Astrocyte (in vitro differentiated cells and primary cell): ENCODE measurements around the gene MEGF6. TPM values are rescaled to one million over a fixed set of nuclear protein-coding genes. Genes with fewer than 3 reads are reported as not detected.

Experiments
- DNase-seq: peaks from one replicate; pipeline ENCODE4 v3.0.0-alpha.2; 2010; ENCODE audit warnings: low read depth
- FAIRE-seq: peaks from 2 replicates; lab custom pipeline; 2011; peaks lifted over from hg19 to GRCh38; lab: Jason Lieb, UNC
- H2AFZ ChIP-seq: 2 replicates; pipeline ENCODE4 v1.6.0; 2012; ENCODE audit warnings: low read depth, low read length, inconsistent platforms
- H3K27ac ChIP-seq: 2 replicates; pipeline ENCODE4 v1.5.1; 2011; ENCODE audit warnings: low read depth, low read length, inconsistent platforms
- H3K27me3 ChIP-seq: 2 replicates; pipeline ENCODE4 v1.6.0; 2011; ENCODE audit warnings: low read length, inconsistent platforms; ENCODE audit not compliant: insufficient read depth
- H3K36me3 ChIP-seq: 2 replicates; pipeline ENCODE4 v1.5.1; 2011; ENCODE audit warnings: low read length, inconsistent platforms; ENCODE audit not compliant: insufficient read depth
- H3K4me1 ChIP-seq: 2 replicates; pipeline ENCODE4 v1.5.1; 2011; ENCODE audit warnings: low read length, inconsistent platforms; ENCODE audit not compliant: insufficient read depth
- H3K4me2 ChIP-seq: 2 replicates; pipeline ENCODE4 v1.6.0; 2012; ENCODE audit warnings: low read length, inconsistent platforms
- H3K4me3 ChIP-seq: 2 replicates; pipeline ENCODE4 v1.5.1; 2011; ENCODE audit warnings: low read depth, mild to moderate bottlenecking, low read length, inconsistent platforms; ENCODE audit not compliant: insufficient read depth
- H3K79me2 ChIP-seq: 2 replicates; pipeline ENCODE4 v1.6.0; 2012; ENCODE audit warnings: mild to moderate bottlenecking, low read length, inconsistent platforms; ENCODE audit not compliant: insufficient read depth
- H3K9ac ChIP-seq: 2 replicates; pipeline ENCODE4 v1.6.0; 2012; ENCODE audit warnings: mild to moderate bottlenecking, low read length, inconsistent platforms
- H3K9me3 ChIP-seq: 2 replicates; pipeline ENCODE4 v1.5.1; 2012; ENCODE audit warnings: low read depth, mild to moderate bottlenecking, low read length, inconsistent platforms; ENCODE audit not compliant: insufficient read depth
- H4K20me1 ChIP-seq: 2 replicates; pipeline ENCODE4 v1.6.0; 2012; ENCODE audit warnings: low read length, inconsistent platforms; ENCODE audit not compliant: insufficient read depth
- H3K27ac Mint-ChIP-seq: one replicate; pipeline ENCODE4 v1.8.0; 2021; ENCODE audit warnings: mild to moderate bottlenecking, mixed read lengths; ENCODE audit not compliant: unreplicated experiment
- H3K27me3 Mint-ChIP-seq: one replicate; pipeline ENCODE4 v1.8.0; 2021; ENCODE audit warnings: low read depth, mixed read lengths; ENCODE audit not compliant: unreplicated experiment
- H3K36me3 Mint-ChIP-seq: one replicate; pipeline ENCODE4 v1.8.0; 2021; ENCODE audit warnings: low read depth, mixed read lengths; ENCODE audit not compliant: unreplicated experiment
- H3K4me1 Mint-ChIP-seq: one replicate; pipeline ENCODE4 v1.8.0; 2021; ENCODE audit warnings: low read depth, mixed read lengths; ENCODE audit not compliant: unreplicated experiment
- H3K4me3 Mint-ChIP-seq: one replicate; pipeline ENCODE4 v1.8.0; 2021; ENCODE audit warnings: mild to moderate bottlenecking, moderate library complexity, mixed read lengths; ENCODE audit not compliant: unreplicated experiment
- H3K9me3 Mint-ChIP-seq: one replicate; pipeline ENCODE4 v1.8.0; 2021; ENCODE audit warnings: mild to moderate bottlenecking, mixed read lengths; ENCODE audit not compliant: unreplicated experiment
- CTCF ChIP-seq: IDR thresholded peaks from 2 replicates; pipeline ENCODE4 v1.5.1; 2011; ENCODE audit warnings: low read depth, mild to moderate bottlenecking, inconsistent platforms, low read length, moderate library complexity; ENCODE audit not compliant: insufficient read depth
- EZH2 ChIP-seq: IDR thresholded peaks from 2 replicates; pipeline ENCODE4 v1.6.1; 2012; ENCODE audit warnings: mild to moderate bottlenecking, low read length, inconsistent platforms; ENCODE audit not compliant: insufficient read depth
- total RNA-seq: library from RNA; stranded (reverse); gene quantifications from 2 replicates; pipeline ENCODE4 v1.2.1, GENCODE V29; 2021

MEGF6 gene
- total RNA-seq, 1 donor from 2014 or later = 14.8 TPM

- H3K4me3 Mint-ChIP-seq = no peak overlapping the region
- FAIRE-seq = no peak
These were observed 160.3 kb downstream of the MEGF6 start for GRCh38 chr1:3450983-3451382.

GRCh38 chr1:3450202-3450863, 161.0 kb downstream of the MEGF6 start:
- H3K27ac ChIP-seq = no peak overlapping the region
- no peaks in the 10 kb centered on the region for H4K20me1 ChIP-seq
- H3K79me2 ChIP-seq = no peaks in the 10 kb centered on the region
- Mint-ChIP-seq H3K4me1 (no peaks in the 10 kb centered on the region), H3K27ac (no peak overlapping the region), H3K4me3 (no peak overlapping the region), H3K27me3 (peaks cover 20% of the 10 kb centered on the region), H3K36me3 (no peaks in the 10 kb centered on the region), H3K9me3 (peaks cover 2% of the 10 kb centered on the region)
- H3K9ac ChIP-seq = no peak overlapping the region
- no peaks in the 10 kb centered on the region for H3K36me3 ChIP-seq
- peaks cover 3% of the 10 kb centered on the region for H3K4me1 ChIP-seq
- no peak for TF ChIP-seq CTCF
- no peak for TF ChIP-seq EZH2
- DNase-seq = no peak
- H3K9me3 ChIP-seq = peaks cover 4% of the 10 kb centered on the region
- no peak overlapping the region for H3K4me3 ChIP-seq
- H3K4me2 ChIP-seq = no peak overlapping the region
- FAIRE-seq = no peak
- H2AFZ ChIP-seq = no peak overlapping the region
- H3K27me3 ChIP-seq = peaks cover 23% of the 10 kb centered on the region

More at GRCh38 chr1:3450983-3451382, 160.3 kb downstream of the MEGF6 start:
- no peak overlapping the region for H2AFZ ChIP-seq
- H3K4me2 ChIP-seq = no peak overlapping the region
- no peak for DNase-seq
- Mint-ChIP-seq H3K36me3 (no peaks in the 10 kb centered on the region), H3K27ac (no peak overlapping the region), H3K27me3 (peaks cover 20% of the 10 kb centered on the region), H3K9me3 (no peaks in the 10 kb centered on the region), H3K4me1 (no peaks in the 10 kb centered on the region)
- H3K4me1 ChIP-seq = peaks cover 3% of the 10 kb centered on the region
- no peak overlapping the region for H3K27ac ChIP-seq
- no peak overlapping the region for H3K4me3 ChIP-seq
- H3K79me2 ChIP-seq = no peaks in the 10 kb centered on the region
- peaks cover 23% of the 10 kb centered on the region for H3K27me3 ChIP-seq
- no peaks in the 10 kb centered on the region for H3K36me3 ChIP-seq
- no peak overlapping the region for H3K9ac ChIP-seq
- H3K9me3 ChIP-seq = peaks cover 4% of the 10 kb centered on the region
- TF ChIP-seq CTCF (no peak), EZH2 (no peak)
- H4K20me1 ChIP-seq = no peaks in the 10 kb centered on the region

- H3K9me3 ChIP-seq = peaks cover 4% of the 10 kb centered on the region
- H3K79me2 ChIP-seq = no peaks in the 10 kb centered on the region
- H3K4me2 ChIP-seq = no peak overlapping the region
- peaks cover 32% of the 10 kb centered on the region for H3K27me3 Mint-ChIP-seq
- no peaks in the 10 kb centered on the region for H4K20me1 ChIP-seq
- H3K9ac ChIP-seq = no peak overlapping the region
- no peaks in the 10 kb centered on the region for H3K36me3 ChIP-seq
- no peaks in the 10 kb centered on the region for H3K4me1 Mint-ChIP-seq
- H3K4me3 ChIP-seq = no peak overlapping the region
- H3K9me3 Mint-ChIP-seq = peaks cover 9% of the 10 kb centered on the region
- no peak overlapping the region for H3K27ac ChIP-seq
- FAIRE-seq (no peak), DNase-seq (no peak)
- TF ChIP-seq EZH2 = no peak
- no peak for TF ChIP-seq CTCF
- peaks cover 40% of the 10 kb centered on the region for H3K27me3 ChIP-seq
- H3K4me1 ChIP-seq = no peaks in the 10 kb centered on the region
- no peaks in the 10 kb centered on the region for H3K36me3 Mint-ChIP-seq
- H3K27ac Mint-ChIP-seq = no peak overlapping the region
- H2AFZ ChIP-seq = no peak overlapping the region
- no peak overlapping the region for H3K4me3 Mint-ChIP-seq
These were observed 166.6 kb downstream of the MEGF6 start for GRCh38 chr1:3444736-3445135.
